Measurements from ENCODE around the gene DNAJC17. TPM values are rescaled to one million over a fixed set of nuclear protein-coding genes. Genes with fewer than 3 reads are reported as not detected.
A peak's percentile ranks its signal among the peaks of the same experiment; 100 is the strongest.

Gene DNAJC17
- total and polyA plus RNA-seq, 2 donors from 2014 or later, result 41.6 to 56.7 TPM

DNA sequence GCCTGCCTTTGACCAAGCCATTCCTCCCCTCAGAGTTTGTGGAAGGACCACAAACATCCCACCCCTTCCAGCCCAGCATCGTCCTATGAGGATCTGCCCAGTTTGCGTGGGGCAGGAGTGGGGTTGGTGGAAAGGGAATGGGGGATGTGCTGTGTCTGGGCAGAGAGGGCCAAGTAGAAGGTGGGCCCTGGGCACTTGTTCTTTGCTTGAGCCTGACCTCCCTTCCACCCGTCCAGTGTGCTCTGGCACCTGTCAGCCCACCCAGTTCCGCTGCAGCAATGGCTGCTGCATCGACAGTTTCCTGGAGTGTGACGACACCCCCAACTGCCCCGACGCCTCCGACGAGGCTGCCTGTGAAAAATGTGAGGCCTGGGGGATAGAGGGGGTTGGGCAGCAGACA lies 46.9 kb upstream of the DNAJC17 start:
- Histone ChIP-seq H3K27me3 (ENCODE audit: control insufficient read depth, insufficient read depth, low read length) (no peaks in the 10 kb centered on the region), H3K9ac (ENCODE audit: low read length in 3 of 3) (no peak overlapping the region), H3K36me3 (ENCODE audit: control insufficient read depth in 2 of 3, insufficient read depth in 3 of 3, low read length in 3 of 3) (peaks cover 0 to 34% (median 19%) of the 10 kb centered on the region in 3 donors), H3K9me3 (ENCODE audit: control insufficient read depth in 2 of 3, insufficient read depth in 1 of 3, low read length in 3 of 3) (no peaks in the 10 kb centered on the region), H3K4me3 (ENCODE audit: low read length in 3 of 3) (no peak overlapping the region), H3K4me1 (ENCODE audit: control insufficient read depth in 2 of 3, insufficient read depth in 2 of 3, low read depth in 1 of 3, low read length in 3 of 3) (peaks cover 0 to under 1% (median 0%) of the 10 kb centered on the region in 3 donors), H3K27ac (ENCODE audit: low read depth in 2 of 2, low read length in 2 of 2) (no peak overlapping the region)
- DNase-seq, result peak in 1 of 5 donors; percentile 42
- intact Hi-C loops (cut with DNase I), result no loop called here
- FAIRE-seq, result no peak
- TF ChIP-seq, protein P1, sequence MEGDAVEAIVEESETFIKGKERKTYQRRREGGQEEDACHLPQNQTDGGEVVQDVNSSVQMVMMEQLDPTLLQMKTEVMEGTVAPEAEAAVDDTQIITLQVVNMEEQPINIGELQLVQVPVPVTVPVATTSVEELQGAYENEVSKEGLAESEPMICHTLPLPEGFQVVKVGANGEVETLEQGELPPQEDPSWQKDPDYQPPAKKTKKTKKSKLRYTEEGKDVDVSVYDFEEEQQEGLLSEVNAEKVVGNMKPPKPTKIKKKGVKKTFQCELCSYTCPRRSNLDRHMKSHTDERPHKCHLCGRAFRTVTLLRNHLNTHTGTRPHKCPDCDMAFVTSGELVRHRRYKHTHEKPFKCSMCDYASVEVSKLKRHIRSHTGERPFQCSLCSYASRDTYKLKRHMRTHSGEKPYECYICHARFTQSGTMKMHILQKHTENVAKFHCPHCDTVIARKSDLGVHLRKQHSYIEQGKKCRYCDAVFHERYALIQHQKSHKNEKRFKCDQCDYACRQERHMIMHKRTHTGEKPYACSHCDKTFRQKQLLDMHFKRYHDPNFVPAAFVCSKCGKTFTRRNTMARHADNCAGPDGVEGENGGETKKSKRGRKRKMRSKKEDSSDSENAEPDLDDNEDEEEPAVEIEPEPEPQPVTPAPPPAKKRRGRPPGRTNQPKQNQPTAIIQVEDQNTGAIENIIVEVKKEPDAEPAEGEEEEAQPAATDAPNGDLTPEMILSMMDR (IDR thresholded peaks at IDR 0.05; ENCODE audit: borderline replicate concordance, extremely low read depth, insufficient read depth), result no peak

DNA sequence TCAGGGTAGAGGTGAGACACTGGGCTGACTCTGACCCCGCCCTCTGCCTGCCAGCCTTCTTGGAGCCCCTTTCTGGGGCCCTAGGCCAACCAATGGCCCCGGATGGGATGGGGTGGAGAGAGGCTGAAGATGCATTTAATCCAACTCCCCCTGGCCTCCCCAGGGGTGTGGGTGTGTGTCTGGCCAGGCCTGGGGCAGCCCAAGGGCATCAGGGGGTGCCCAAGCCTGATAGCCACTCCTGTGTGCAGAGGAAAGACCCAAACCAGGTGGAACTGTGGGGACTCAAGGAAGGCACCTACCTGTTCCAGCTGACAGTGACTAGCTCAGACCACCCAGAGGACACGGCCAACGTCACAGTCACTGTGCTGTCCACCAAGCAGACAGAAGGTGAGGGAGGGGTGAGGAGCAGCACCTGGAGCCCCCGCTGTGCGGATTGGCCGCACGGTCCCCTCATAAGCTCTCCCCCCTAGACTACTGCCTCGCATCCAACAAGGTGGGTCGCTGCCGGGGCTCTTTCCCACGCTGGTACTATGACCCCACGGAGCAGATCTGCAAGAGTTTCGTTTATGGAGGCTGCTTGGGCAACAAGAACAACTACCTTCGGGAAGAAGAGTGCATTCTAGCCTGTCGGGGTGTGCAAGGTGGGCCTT lies 46.1 kb upstream of the DNAJC17 start:
- Histone ChIP-seq H3K27me3 (ENCODE audit: control insufficient read depth, insufficient read depth, low read length) (no peaks in the 10 kb centered on the region), H3K4me3 (ENCODE audit: low read length in 3 of 3) (no peak overlapping the region), H3K4me1 (ENCODE audit: control insufficient read depth in 2 of 3, insufficient read depth in 2 of 3, low read depth in 1 of 3, low read length in 3 of 3) (no peaks in the 10 kb centered on the region), H3K9ac (ENCODE audit: low read length in 3 of 3) (no peak overlapping the region), H3K27ac (ENCODE audit: low read depth in 2 of 2, low read length in 2 of 2) (no peak overlapping the region), H3K36me3 (ENCODE audit: control insufficient read depth in 2 of 3, insufficient read depth in 3 of 3, low read length in 3 of 3) (peaks cover 0 to 34% (median 19%) of the 10 kb centered on the region in 3 donors), H3K9me3 (ENCODE audit: control insufficient read depth in 2 of 3, insufficient read depth in 1 of 3, low read length in 3 of 3) (no peaks in the 10 kb centered on the region)
- intact Hi-C loops (cut with DNase I), result no loop called here
- TF ChIP-seq, protein P1 (IDR thresholded peaks at IDR 0.05; ENCODE audit: borderline replicate concordance, extremely low read depth, insufficient read depth), result no peak
- DNase-seq (peak in 1 of 5 donors; percentile 51), FAIRE-seq (no peak)

DNA sequence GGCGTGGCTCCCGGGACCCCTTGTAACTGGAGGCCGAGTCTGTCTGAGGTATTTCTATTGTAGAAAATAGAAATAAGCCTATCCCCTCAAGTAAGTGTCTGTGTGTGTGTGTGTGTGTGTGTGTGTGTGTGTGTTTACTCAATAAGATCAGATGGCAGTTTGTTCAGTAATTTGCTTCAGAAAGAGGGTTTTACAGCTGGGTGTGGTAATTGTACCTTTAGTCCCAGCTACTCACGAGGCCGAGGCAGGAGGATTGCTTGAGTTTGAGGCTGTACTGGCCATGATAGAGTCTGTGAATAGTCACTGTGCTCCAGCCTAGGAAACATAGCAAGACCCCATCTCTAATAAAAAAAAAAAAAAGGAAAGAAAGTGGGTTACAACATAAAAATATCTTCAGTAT lies 45.3 kb upstream of the DNAJC17 start:
- Histone ChIP-seq H3K36me3 (ENCODE audit: control insufficient read depth in 2 of 3, insufficient read depth in 3 of 3, low read length in 3 of 3) (peaks cover 0 to 34% (median 19%) of the 10 kb centered on the region in 3 donors), H3K4me3 (ENCODE audit: low read length in 3 of 3) (no peak overlapping the region), H3K4me1 (ENCODE audit: control insufficient read depth in 2 of 3, insufficient read depth in 2 of 3, low read depth in 1 of 3, low read length in 3 of 3) (peaks cover 0 to 5% (median 3%) of the 10 kb centered on the region in 3 donors), H3K27ac (ENCODE audit: low read depth in 2 of 2, low read length in 2 of 2) (no peak overlapping the region), H3K9ac (ENCODE audit: low read length in 3 of 3) (no peak overlapping the region), H3K27me3 (ENCODE audit: control insufficient read depth, insufficient read depth, low read length) (no peaks in the 10 kb centered on the region), H3K9me3 (ENCODE audit: control insufficient read depth in 2 of 3, insufficient read depth in 1 of 3, low read length in 3 of 3) (no peaks in the 10 kb centered on the region)
- FAIRE-seq, result no peak
- TF ChIP-seq, protein P1 (IDR thresholded peaks at IDR 0.05; ENCODE audit: borderline replicate concordance, extremely low read depth, insufficient read depth), result no peak
- DNase-seq, result peak in 1 of 5 donors; percentile 0
- intact Hi-C loops (cut with DNase I), result no loop called here
